GM21723 (cell line): ENCODE measurements around the gene TMEM18.

Experiments used
- ATAC-seq: cut with Tn5 transposase; IDR thresholded peaks from one replicate; pipeline ENCODE4 v1.9.1; 2021; ENCODE audit warnings: mild to moderate bottlenecking, moderate library complexity; ENCODE audit not compliant: unreplicated experiment

Gene TMEM18

GRCh38 chr2:623130-623922 is 53.9 kb downstream of the TMEM18 start:
- ATAC-seq = no peak

- ATAC-seq = no peak
Measured at GRCh38 chr2:622357-622756, 54.8 kb downstream of the TMEM18 start.

GRCh38 chr2:621303-622099 is 55.7 kb downstream of the TMEM18 start:
- ATAC-seq = no peak

GRCh38 chr2:620471-621302 is 56.5 kb downstream of the TMEM18 start:
- ATAC-seq = no peak

GRCh38 chr2:620004-620403 is 57.2 kb downstream of the TMEM18 start:
- no peak for ATAC-seq

GRCh38 chr2:618422-618990 is 58.7 kb downstream of the TMEM18 start:
- ATAC-seq = no peak

GRCh38 chr2:618005-618404 is 59.2 kb downstream of the TMEM18 start:
- no peak for ATAC-seq
